Activated B cell treated with CpG ODN at 0.5 μM for 24 hours (primary cell): ENCODE data around the gene HOXB5. TPM values are rescaled to one million over a fixed set of nuclear protein-coding genes. Genes with fewer than 3 reads are reported as not detected.
A peak's percentile ranks its signal among the peaks of the same experiment; 100 is the strongest.

Experiments used
- ATAC-seq: fragments of 200-7000 bp; cut with Tn5 transposase; one replicate; pipeline ENCODE4 v1.10.0; 2021; ENCODE audit warnings: low read depth, mild to moderate bottlenecking, moderate library complexity
- CTCF ChIA-PET: fragments of 350-600 bp; sonication (Branson Sonifier 250); formaldehyde crosslinking; loops from one replicate; lab custom pipeline; 2021; ENCODE audit warnings: antibody characterized with exemption; lab: Charles Lee
- POLR2A ChIA-PET: fragments of 350-600 bp; sonication (Branson Sonifier 250); formaldehyde crosslinking; loops from one replicate; lab custom pipeline; 2021; ENCODE audit warnings: antibody characterized with exemption; lab: Charles Lee
- DNase-seq: peaks from one replicate; pipeline ENCODE4 v3.0.0; 2022
- H3K27ac Mint-ChIP-seq: one replicate; pipeline ENCODE4 v1.8.0; 2020; ENCODE audit warnings: mixed read lengths
- H3K27me3 Mint-ChIP-seq: one replicate; pipeline ENCODE4 v1.8.0; 2021; ENCODE audit warnings: mixed read lengths
- H3K36me3 Mint-ChIP-seq: one replicate; pipeline ENCODE4 v1.8.0; 2021; ENCODE audit warnings: low read depth, mixed read lengths
- H3K4me1 Mint-ChIP-seq: one replicate; pipeline ENCODE4 v1.8.0; 2021; ENCODE audit warnings: mixed read lengths
- H3K4me3 Mint-ChIP-seq: one replicate; pipeline ENCODE4 v1.8.0; 2020; ENCODE audit warnings: mild to moderate bottlenecking, mixed read lengths
- H3K9me3 Mint-ChIP-seq: one replicate; pipeline ENCODE4 v1.8.0; 2020; ENCODE audit warnings: mixed read lengths
- intact Hi-C: fragments of 100-400 bp; cut with micrococcal nuclease; formaldehyde crosslinking; loops from one replicate; pipeline ENCODE4 v1.15.1; 2024
- total RNA-seq: library from RNA; stranded (reverse); gene quantifications from 2 replicates; pipeline ENCODE4 v1.2.3, GENCODE V29; 2022
- TF ChIP-seq, protein P1 (sequence below): fragments of 200-600 bp; IDR thresholded peaks from one replicate; pipeline ENCODE4 v1.8.0; 2022; ENCODE audit warnings: antibody characterized with exemption, mild to moderate bottlenecking

Gene HOXB5
- total RNA-seq, 1 donor from 2014 or later = not detected

DNA sequence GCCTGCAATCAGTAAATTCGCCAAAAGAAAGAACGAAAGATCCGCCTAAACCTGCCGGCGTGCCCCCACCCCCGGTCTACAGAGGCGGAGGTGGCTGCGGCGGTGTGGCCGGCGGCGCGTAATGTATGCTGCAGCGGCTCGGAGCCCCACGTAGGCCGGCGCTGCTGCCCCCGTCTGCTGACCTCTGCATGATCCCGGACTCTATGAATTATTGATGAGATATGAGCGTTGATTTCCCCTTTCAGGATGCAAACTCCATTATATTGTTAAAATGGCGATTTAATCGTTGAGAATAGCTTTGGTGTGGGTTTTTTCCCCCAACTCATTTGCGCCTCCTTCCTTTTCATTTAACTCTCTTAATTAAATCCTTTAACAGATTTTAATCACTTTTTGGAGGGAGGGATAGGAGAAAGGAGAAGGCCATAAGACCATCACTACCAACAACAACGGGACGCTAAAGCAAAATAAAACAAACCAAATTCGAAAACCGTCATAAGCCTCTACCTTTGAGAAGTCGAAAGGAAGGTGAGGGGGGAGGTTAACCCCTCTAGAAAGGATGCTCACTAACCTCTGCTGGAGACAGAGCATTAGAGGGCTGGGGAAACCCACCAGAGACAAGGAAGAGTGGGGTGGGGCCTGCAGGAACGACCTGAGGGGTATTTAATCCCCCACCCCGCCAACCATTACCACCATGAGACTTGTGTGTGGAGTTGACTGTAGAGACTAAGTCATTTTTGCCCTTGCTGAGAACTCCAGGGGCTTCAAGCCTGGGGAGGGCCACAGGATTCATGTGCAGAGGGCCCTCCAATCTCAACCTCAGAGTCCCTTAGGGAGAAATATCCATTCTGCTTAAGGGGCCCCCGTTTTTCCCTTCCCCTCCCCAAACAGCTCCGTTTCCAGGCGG, 7.0 kb downstream of the HOXB5 start:
- H3K27ac Mint-ChIP-seq = no peak overlapping the region
- no peaks in the 10 kb centered on the region for H3K9me3 Mint-ChIP-seq
- TF ChIP-seq, protein P1, sequence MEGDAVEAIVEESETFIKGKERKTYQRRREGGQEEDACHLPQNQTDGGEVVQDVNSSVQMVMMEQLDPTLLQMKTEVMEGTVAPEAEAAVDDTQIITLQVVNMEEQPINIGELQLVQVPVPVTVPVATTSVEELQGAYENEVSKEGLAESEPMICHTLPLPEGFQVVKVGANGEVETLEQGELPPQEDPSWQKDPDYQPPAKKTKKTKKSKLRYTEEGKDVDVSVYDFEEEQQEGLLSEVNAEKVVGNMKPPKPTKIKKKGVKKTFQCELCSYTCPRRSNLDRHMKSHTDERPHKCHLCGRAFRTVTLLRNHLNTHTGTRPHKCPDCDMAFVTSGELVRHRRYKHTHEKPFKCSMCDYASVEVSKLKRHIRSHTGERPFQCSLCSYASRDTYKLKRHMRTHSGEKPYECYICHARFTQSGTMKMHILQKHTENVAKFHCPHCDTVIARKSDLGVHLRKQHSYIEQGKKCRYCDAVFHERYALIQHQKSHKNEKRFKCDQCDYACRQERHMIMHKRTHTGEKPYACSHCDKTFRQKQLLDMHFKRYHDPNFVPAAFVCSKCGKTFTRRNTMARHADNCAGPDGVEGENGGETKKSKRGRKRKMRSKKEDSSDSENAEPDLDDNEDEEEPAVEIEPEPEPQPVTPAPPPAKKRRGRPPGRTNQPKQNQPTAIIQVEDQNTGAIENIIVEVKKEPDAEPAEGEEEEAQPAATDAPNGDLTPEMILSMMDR = no peak
- H3K36me3 Mint-ChIP-seq = no peaks in the 10 kb centered on the region
- peaks cover 88% of the 10 kb centered on the region for H3K27me3 Mint-ChIP-seq
- peak overlapping the region; percentile 90 for H3K4me3 Mint-ChIP-seq
- peaks cover 44% of the 10 kb centered on the region for H3K4me1 Mint-ChIP-seq
- no peak for ATAC-seq
- CTCF ChIA-PET = interaction anchor here (1.4 to 2.9 kb wide), 2 partner anchors 94 to 278 kb away, joined by 3 to 13 read pairs; no protein-coding TSS in a partner anchor
- no peak for DNase-seq
- intact Hi-C loops = no loop called here
- POLR2A ChIA-PET = no interaction called here

DNA sequence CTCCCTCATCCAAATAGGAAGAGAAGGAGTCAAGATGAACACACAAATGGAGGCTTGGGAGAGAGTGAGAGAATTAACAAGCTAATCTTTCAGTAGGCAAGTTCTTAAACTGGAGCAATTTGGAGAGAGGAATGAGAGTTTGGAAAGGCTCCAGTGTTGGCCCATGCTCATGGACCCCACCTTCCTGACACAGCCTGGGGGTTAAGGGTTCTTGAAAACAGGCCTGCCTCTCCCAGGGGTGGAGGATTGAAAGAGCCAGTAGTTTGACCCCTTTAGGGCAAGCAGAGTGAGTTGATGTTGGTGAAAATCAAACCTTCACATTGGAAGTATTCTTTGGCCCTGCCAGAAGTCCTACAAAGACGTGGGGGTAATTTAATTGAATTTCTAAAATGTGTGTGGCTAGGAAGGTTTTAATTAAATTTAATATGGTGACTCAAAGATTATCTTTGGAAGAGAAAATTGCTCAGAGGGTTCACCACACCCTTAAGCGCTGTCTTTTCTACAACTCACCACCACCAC, 9.3 kb downstream of the HOXB5 start:
- no peak overlapping the region for H3K4me3 Mint-ChIP-seq
- ChIA-PET CTCF (interaction anchor here (1.0 to 2.5 kb wide), 4 partner anchors 9 to 249 kb away, joined by 4 to 11 read pairs (median 4); partner anchors contain the start of gene HOXB5), POLR2A (no interaction called here)
- ATAC-seq (no peak), DNase-seq (no peak)
- no peak overlapping the region for H3K27ac Mint-ChIP-seq
- peaks cover 86% of the 10 kb centered on the region for H3K27me3 Mint-ChIP-seq
- intact Hi-C loops = no loop called here
- H3K36me3 Mint-ChIP-seq = no peaks in the 10 kb centered on the region
- no peaks in the 10 kb centered on the region for H3K9me3 Mint-ChIP-seq
- peaks cover 44% of the 10 kb centered on the region for H3K4me1 Mint-ChIP-seq
- TF ChIP-seq, protein P1 = no peak

DNA sequence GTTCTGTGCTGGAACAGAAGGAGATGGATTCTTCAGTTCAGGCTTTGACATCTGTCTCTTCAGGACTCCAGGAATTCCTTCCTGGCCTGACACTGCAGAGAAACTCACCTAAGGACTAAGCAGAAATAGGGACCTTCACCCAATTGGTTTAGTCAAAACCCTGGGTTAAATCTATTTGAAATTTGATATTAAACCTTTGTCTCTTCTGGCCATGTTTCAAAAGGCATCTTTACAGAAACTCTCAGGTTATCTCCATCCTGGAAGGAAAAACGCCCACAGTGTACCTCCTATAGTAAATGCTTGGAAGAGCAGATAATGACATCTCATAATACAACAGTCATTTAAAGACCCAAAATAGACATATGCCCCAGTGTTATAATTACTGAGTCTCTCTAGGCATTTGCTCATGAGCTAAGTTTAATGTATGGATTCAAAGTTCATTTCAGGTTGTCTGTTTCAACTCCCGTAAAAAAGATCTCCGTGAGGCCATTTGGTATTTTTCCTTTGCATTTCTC, 9.8 kb downstream of the HOXB5 start:
- POLR2A ChIA-PET = no interaction called here
- intact Hi-C loops = no loop called here
- Mint-ChIP-seq H3K4me3 (no peak overlapping the region), H3K27ac (no peak overlapping the region), H3K9me3 (no peaks in the 10 kb centered on the region), H3K36me3 (peaks cover under 1% of the 10 kb centered on the region), H3K4me1 (peaks cover 48% of the 10 kb centered on the region), H3K27me3 (peaks cover 87% of the 10 kb centered on the region)
- CTCF ChIA-PET = interaction anchor here (1.0 to 2.5 kb wide), 4 partner anchors 9 to 248 kb away, joined by 4 to 11 read pairs (median 4); partner anchors contain the start of gene HOXB5
- TF ChIP-seq, protein P1 = no peak
- no peak for ATAC-seq
- DNase-seq = no peak

DNA sequence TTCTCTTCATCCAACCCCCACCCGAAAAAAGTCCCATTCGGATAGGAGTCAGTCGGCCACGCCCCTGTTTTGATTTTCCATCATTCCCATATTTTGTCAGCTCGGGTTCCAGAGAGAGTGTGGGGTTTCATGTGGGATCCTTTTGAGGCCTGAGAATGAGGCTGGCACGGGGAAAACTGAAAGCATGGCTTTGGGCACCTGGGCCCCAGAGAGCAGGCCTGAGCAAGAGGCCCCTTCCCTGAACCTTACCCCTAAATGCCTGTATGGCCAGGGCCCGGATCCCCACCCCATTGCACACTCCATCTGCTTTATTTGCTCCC, 10.9 kb downstream of the HOXB5 start:
- POLR2A ChIA-PET = interaction anchor here (0.6 to 0.7 kb wide), 2 partner anchors 8 to 365 kb away, joined by 3 read pairs; no protein-coding TSS in a partner anchor
- Mint-ChIP-seq H3K4me1 (peaks cover 51% of the 10 kb centered on the region), H3K9me3 (no peaks in the 10 kb centered on the region), H3K27ac (no peak overlapping the region), H3K4me3 (peak overlapping the region; percentile 76), H3K27me3 (peaks cover 79% of the 10 kb centered on the region), H3K36me3 (peaks cover 2% of the 10 kb centered on the region)
- TF ChIP-seq, protein P1 = no peak
- DNase-seq (no peak), ATAC-seq (no peak)
- intact Hi-C loops = no loop called here
- CTCF ChIA-PET = interaction anchor here (0.7 to 2.5 kb wide), 7 partner anchors 11 to 275 kb away, joined by 3 to 11 read pairs (median 4); partner anchors contain the start of gene HOXB5
